ENCODE measurements around the gene BTBD9. TPM values are rescaled to one million over a fixed set of nuclear protein-coding genes. Genes with fewer than 3 reads are reported as not detected.

The BTBD9 gene
- total RNA-seq, 2 experiments from 2014 or later: 8.2 to 12.2 TPM

DNA sequence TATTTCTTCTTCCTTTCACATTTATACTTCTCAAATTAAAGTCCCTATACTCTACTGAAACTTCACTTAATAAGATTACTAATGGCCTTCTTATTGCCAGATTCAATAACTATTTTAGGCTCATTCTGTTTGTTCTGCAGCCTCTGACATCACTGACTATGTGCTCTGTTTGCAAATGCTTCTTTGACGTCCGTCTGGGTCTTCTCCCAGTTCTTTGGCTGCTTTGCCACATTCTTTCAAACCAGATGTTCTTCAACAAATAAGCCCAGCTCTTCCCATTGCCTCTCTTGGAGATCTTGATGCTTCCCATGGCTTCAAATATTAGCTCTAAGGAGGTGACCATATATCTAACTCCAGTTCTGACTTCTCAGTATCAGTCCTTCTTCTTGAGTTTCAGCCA is 117.4 kb downstream of the BTBD9 start:
- no peak overlapping the region for H3K4me3 Mint-ChIP-seq
- no peak for DNase-seq
- ChIA-PET POLR2A (interaction anchor here (0.5 to 0.8 kb wide), 3 partner anchors 12 to 1014 kb away, joined by 3 to 5 read pairs (median 3); no protein-coding TSS in a partner anchor), CTCF (interaction anchor here (1.3 to 1.5 kb wide), 2 partner anchors 50 to 78 kb away, joined by 3 to 4 read pairs; no protein-coding TSS in a partner anchor)
- ATAC-seq: no peak
- H3K27me3 Mint-ChIP-seq: no peaks in the 10 kb centered on the region
- intact Hi-C loops (cut with DNase I, micrococcal nuclease): no loop called here
- H3K9me3 Mint-ChIP-seq (ENCODE audit: low read depth): peaks cover 10% of the 10 kb centered on the region
- H3K4me1 Mint-ChIP-seq: peaks cover 25% of the 10 kb centered on the region
- no peak overlapping the region for H3K27ac Mint-ChIP-seq
- H3K36me3 Mint-ChIP-seq (ENCODE audit: low read depth): peaks cover 21% of the 10 kb centered on the region

DNA sequence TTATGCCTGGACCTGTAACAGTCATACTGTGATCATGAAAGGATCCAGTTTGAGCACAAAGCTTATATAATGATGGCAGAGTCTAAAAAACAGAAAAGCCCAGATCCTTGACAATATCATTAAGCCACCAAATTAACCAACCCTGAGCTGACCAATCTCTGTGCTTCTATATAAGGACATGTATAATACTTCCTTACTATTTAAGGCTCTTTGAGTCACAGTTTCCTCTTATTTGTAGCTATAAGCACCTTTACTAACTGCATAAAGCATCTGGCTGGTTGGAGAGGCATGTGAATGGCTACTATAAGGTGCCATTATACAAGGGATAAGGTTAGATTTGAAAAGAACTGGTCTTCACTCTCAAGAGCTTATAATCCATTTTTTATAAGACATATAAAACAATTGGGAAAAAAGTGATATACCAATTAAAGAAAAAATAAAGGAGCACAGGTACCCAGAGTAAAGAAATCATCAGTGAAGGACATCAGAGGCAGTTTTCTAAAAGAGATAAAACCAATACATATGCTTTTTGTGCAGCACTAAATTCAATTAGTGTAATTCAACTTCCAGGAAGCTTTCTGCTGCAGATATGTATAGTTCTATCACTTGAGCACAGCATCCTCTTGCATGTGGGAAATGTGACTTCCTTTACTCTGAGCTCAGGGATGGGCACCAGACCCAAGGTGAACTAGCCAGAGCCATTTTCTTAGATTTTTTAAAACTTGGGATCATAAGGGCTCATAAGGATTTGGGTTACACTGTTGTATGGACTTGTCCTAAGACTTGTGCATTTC is 121.0 kb downstream of the BTBD9 start:
- H3K4me3 Mint-ChIP-seq: no peak overlapping the region
- H3K27ac Mint-ChIP-seq: no peak overlapping the region
- no peaks in the 10 kb centered on the region for H3K27me3 Mint-ChIP-seq
- H3K9me3 Mint-ChIP-seq (ENCODE audit: low read depth): no peaks in the 10 kb centered on the region
- intact Hi-C loops (cut with DNase I, micrococcal nuclease): no loop called here
- DNase-seq: no peak
- H3K36me3 Mint-ChIP-seq (ENCODE audit: low read depth): no peaks in the 10 kb centered on the region
- ATAC-seq: no peak
- peaks cover 17% of the 10 kb centered on the region for H3K4me1 Mint-ChIP-seq
- CTCF ChIA-PET: interaction anchor here (0.6 to 0.8 kb wide), 4 partner anchors 10 to 52 kb away, joined by 3 read pairs; no protein-coding TSS in a partner anchor
- POLR2A ChIA-PET: no interaction called here

DNA sequence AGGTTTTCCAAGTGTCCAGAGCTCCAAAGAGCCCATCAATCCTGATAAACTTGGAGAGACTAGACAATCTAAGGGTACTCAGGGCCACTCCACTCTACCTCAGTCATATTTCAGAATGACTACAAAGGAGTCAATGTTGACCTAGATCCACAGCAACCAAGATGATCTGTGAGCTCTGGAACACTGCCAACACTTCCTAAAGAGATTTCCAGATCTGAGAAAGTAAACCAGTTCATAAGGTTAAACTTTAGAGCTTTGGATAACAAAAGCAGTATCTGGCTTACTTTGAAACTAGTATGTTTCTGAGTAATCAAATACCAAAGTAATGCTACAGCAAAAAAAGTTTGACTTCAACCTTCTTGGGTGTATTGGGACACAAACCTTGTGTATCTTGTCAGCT is 122.7 kb downstream of the BTBD9 start:
- CTCF ChIA-PET: interaction anchor here (0.6 to 1.7 kb wide), 5 partner anchors 19 to 256 kb away, joined by 3 to 8 read pairs (median 4); no protein-coding TSS in a partner anchor
- ATAC-seq (no peak), DNase-seq (no peak)
- POLR2A ChIA-PET: interaction anchor here (0.5 kb wide), 1 partner anchor 81 kb away, joined by 3 read pairs; no protein-coding TSS in a partner anchor
- H3K4me1 Mint-ChIP-seq: peaks cover 14% of the 10 kb centered on the region
- intact Hi-C loops (cut with DNase I, micrococcal nuclease): no loop called here
- no peaks in the 10 kb centered on the region for H3K27me3 Mint-ChIP-seq
- H3K9me3 Mint-ChIP-seq (ENCODE audit: low read depth): no peaks in the 10 kb centered on the region
- no peak overlapping the region for H3K4me3 Mint-ChIP-seq
- H3K27ac Mint-ChIP-seq: no peak overlapping the region
- H3K36me3 Mint-ChIP-seq (ENCODE audit: low read depth): no peaks in the 10 kb centered on the region

DNA sequence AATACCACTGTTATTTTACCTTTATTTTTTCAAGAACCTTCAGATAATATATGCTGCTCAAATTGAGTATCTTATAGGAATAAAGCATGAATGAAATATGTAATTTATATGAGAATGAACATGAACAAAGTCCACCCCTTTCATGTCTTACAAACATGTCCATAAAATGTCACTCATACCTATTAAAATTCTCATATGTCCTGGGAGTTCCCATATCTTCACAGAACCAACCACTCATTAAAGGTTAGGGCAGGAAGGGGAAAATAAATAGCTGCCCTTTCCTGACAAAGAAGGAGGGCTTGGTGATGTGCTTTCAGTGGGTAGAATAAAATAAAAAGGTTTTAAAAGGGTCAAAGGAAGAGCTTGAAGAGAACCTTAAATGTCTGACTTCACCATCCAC is 125.3 kb downstream of the BTBD9 start:
- no peaks in the 10 kb centered on the region for H3K36me3 Mint-ChIP-seq (ENCODE audit: low read depth)

DNA sequence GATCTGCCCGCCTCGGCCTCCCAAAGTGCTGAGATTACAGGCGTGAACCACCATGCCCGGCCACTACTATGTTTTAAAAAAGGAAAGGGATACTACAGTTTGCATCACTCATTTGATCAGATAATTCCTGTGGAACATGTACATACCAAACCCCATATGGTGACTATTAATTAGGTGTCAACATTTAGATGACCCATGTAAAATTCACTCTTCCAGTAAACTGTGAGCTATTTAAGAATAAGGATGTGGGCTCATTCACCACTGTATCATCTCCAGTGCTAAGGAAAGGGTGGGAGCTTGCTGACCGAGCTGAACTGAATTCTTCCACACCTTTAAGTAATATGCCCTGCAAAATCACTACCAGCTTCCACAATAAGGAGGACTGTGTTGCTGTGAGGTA is 127.5 kb downstream of the BTBD9 start:
- Mint-ChIP-seq H3K4me3 (no peak overlapping the region), H3K4me1 (peaks cover under 1% of the 10 kb centered on the region), H3K36me3 (ENCODE audit: low read depth) (no peaks in the 10 kb centered on the region), H3K27ac (no peak overlapping the region), H3K9me3 (ENCODE audit: low read depth) (no peaks in the 10 kb centered on the region), H3K27me3 (no peaks in the 10 kb centered on the region)
- ATAC-seq (no peak), DNase-seq (no peak)
- ChIA-PET CTCF (interaction anchor here (1.5 to 3.6 kb wide), 2 partner anchors 8 to 18 kb away, joined by 3 to 18 read pairs; no protein-coding TSS in a partner anchor), POLR2A (interaction anchor here (0.5 to 0.6 kb wide), 2 partner anchors 729 to 960 kb away, joined by 3 to 4 read pairs; no protein-coding TSS in a partner anchor)
- intact Hi-C loops (cut with DNase I, micrococcal nuclease): no loop called here

More for the DNA sequence above, 125.3 kb downstream of the BTBD9 start:
- ChIA-PET POLR2A (no interaction called here), CTCF (interaction anchor here (0.6 to 1.0 kb wide), 4 partner anchors 26 to 1044 kb away, joined by 3 to 4 read pairs (median 3); no protein-coding TSS in a partner anchor)
- intact Hi-C loops (cut with DNase I, micrococcal nuclease): no loop called here
- no peak overlapping the region for H3K27ac Mint-ChIP-seq
- H3K9me3 Mint-ChIP-seq (ENCODE audit: low read depth): no peaks in the 10 kb centered on the region
- ATAC-seq (no peak), DNase-seq (no peak)
- H3K27me3 Mint-ChIP-seq: no peaks in the 10 kb centered on the region
- no peak overlapping the region for H3K4me3 Mint-ChIP-seq
- H3K4me1 Mint-ChIP-seq: peaks cover 9% of the 10 kb centered on the region

DNA sequence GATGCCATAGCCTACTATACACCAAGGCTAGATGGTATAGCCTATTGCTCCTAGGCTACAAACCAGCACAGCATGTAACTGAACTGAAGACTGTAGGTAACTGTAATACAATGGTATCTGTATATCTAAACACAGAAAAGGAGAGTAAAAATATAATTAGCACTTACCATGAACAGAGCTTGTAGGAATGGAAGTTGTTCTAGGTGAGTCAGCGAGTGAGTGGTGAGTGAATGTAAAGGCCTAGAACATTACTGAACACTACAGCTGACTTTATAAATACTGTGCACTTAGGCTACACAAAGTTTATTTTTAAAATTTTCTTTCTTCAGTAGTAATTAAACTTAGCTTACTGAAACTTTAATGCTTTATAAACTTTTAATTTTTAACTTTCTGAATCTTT is 129.5 kb downstream of the BTBD9 start:
- intact Hi-C loops (cut with DNase I, micrococcal nuclease): no loop called here
- no peaks in the 10 kb centered on the region for H3K36me3 Mint-ChIP-seq (ENCODE audit: low read depth)
- CTCF ChIA-PET: interaction anchor here (0.6 to 3.6 kb wide), 2 partner anchors 16 to 1157 kb away, joined by 3 to 18 read pairs; no protein-coding TSS in a partner anchor
- H3K27ac Mint-ChIP-seq: no peak overlapping the region
- DNase-seq: no peak
- POLR2A ChIA-PET: interaction anchor here (0.6 kb wide), 1 partner anchor 12 kb away, joined by 3 read pairs; no protein-coding TSS in a partner anchor
- no peak overlapping the region for H3K4me3 Mint-ChIP-seq
- no peaks in the 10 kb centered on the region for H3K9me3 Mint-ChIP-seq (ENCODE audit: low read depth)
- no peak for ATAC-seq
- H3K27me3 Mint-ChIP-seq: no peaks in the 10 kb centered on the region
- no peaks in the 10 kb centered on the region for H3K4me1 Mint-ChIP-seq

DNA sequence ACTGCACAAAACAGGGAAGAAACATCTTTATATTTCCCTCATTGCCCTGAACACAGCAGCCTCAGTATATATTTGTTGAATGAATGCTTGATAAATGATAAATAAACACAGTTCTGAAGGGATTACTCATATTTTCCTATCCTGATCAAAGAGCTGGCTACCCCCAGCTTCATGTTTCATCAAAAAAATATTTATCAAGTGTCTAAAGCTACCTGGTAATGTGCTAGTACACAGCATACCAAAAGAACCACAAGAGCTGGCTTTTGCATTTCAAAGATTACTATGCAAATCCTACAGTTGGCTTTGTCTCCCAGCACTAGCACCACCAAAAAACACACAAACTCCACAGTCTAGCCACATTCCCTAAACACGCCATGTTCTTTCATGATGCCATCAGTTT is 130.0 kb downstream of the BTBD9 start:
- H3K27ac Mint-ChIP-seq: no peak overlapping the region
- H3K4me1 Mint-ChIP-seq: no peaks in the 10 kb centered on the region
- no peaks in the 10 kb centered on the region for H3K36me3 Mint-ChIP-seq (ENCODE audit: low read depth)
- no peak overlapping the region for H3K4me3 Mint-ChIP-seq
- CTCF ChIA-PET: interaction anchor here (3.6 kb wide), 1 partner anchor 16 kb away, joined by 18 read pairs; no protein-coding TSS in a partner anchor
- no peaks in the 10 kb centered on the region for H3K27me3 Mint-ChIP-seq
- DNase-seq (no peak), ATAC-seq (no peak)
- intact Hi-C loops (cut with DNase I, micrococcal nuclease): no loop called here
- H3K9me3 Mint-ChIP-seq (ENCODE audit: low read depth): no peaks in the 10 kb centered on the region
- POLR2A ChIA-PET: interaction anchor here (0.6 kb wide), 1 partner anchor 13 kb away, joined by 3 read pairs; no protein-coding TSS in a partner anchor

DNA sequence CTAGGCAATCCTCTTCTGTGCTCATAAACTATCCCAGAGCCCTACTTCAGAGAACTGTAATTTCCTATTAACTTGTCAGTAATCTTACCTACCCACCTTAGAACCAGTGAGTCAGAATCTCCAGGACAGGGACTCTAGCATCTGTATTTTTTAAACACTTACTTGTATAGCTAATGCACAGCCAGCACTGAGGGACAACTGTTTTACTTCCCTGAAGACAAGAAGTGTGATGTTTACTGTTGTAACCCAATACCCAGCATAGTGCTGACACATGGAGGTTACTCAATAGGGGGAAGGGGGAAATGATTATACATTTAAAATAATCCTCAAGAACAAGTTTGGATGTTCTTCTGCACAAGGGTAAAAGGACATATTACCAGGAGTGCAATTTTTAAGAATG is 130.8 kb downstream of the BTBD9 start:
- ChIA-PET CTCF (interaction anchor here (0.6 to 3.6 kb wide), 3 partner anchors 10 to 60 kb away, joined by 3 to 18 read pairs (median 3); no protein-coding TSS in a partner anchor), POLR2A (no interaction called here)
- Mint-ChIP-seq H3K27ac (no peak overlapping the region), H3K4me1 (no peaks in the 10 kb centered on the region), H3K9me3 (ENCODE audit: low read depth) (no peaks in the 10 kb centered on the region), H3K36me3 (ENCODE audit: low read depth) (no peaks in the 10 kb centered on the region), H3K27me3 (no peaks in the 10 kb centered on the region), H3K4me3 (no peak overlapping the region)
- no peak for ATAC-seq
- no peak for DNase-seq
- intact Hi-C loops (cut with DNase I, micrococcal nuclease): no loop called here

DNA sequence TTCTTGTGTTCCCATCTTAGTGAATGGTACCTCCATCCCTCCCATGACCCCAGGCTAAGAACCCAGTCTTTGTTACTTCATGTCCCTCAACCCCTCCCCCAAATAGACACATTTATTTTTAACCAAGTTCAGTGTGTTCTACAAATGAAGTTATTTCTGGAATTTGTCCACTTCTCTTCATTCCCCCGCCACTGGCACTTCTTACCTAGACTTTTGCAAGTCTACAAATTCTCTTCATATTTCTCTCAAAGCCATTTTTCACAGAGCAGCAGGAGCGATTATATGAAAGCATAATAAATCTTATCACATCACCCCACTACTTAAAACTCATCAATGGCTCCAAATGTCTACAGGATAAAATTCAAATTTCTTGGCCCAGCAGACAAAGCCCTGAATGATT is 131.4 kb downstream of the BTBD9 start:
- no peaks in the 10 kb centered on the region for H3K36me3 Mint-ChIP-seq (ENCODE audit: low read depth)
- CTCF ChIA-PET: interaction anchor here (0.6 kb wide), 1 partner anchor 60 kb away, joined by 3 read pairs; no protein-coding TSS in a partner anchor
- no peak overlapping the region for H3K4me3 Mint-ChIP-seq
- intact Hi-C loops (cut with DNase I, micrococcal nuclease): no loop called here
- H3K27ac Mint-ChIP-seq: no peak overlapping the region
- H3K27me3 Mint-ChIP-seq: no peaks in the 10 kb centered on the region
- POLR2A ChIA-PET: no interaction called here
- no peaks in the 10 kb centered on the region for H3K4me1 Mint-ChIP-seq
- H3K9me3 Mint-ChIP-seq (ENCODE audit: low read depth): no peaks in the 10 kb centered on the region
- ATAC-seq (no peak), DNase-seq (no peak)

DNA sequence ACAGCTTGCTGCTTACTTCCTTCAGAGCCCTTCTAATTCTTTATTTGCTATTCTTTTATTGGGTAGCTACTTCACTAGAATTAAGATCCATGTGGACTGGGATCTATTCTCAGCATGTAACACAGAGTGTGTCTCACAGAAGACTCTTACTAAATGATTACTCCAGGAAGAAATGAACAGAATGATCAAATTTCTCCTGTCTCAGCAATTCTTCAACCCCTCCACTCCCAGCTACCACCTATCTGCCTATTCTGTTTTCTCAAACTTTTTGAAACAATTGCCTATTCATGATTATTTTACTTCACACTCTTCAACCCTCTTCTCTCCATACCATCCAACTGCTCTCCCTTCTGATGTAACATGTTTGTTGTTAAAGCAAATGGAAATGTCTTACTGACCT is 132.6 kb downstream of the BTBD9 start:
- no peaks in the 10 kb centered on the region for H3K9me3 Mint-ChIP-seq (ENCODE audit: low read depth)
- H3K4me3 Mint-ChIP-seq: no peak overlapping the region
- H3K36me3 Mint-ChIP-seq (ENCODE audit: low read depth): no peaks in the 10 kb centered on the region
- no peaks in the 10 kb centered on the region for H3K4me1 Mint-ChIP-seq
- no peak for DNase-seq
- intact Hi-C loops (cut with DNase I, micrococcal nuclease): no loop called here
- H3K27me3 Mint-ChIP-seq: no peaks in the 10 kb centered on the region
- ChIA-PET CTCF (interaction anchor here (1.8 to 2.0 kb wide), 2 partner anchors 13 to 17 kb away, joined by 3 to 6 read pairs; no protein-coding TSS in a partner anchor), POLR2A (no interaction called here)
- no peak for ATAC-seq
- H3K27ac Mint-ChIP-seq: no peak overlapping the region

DNA sequence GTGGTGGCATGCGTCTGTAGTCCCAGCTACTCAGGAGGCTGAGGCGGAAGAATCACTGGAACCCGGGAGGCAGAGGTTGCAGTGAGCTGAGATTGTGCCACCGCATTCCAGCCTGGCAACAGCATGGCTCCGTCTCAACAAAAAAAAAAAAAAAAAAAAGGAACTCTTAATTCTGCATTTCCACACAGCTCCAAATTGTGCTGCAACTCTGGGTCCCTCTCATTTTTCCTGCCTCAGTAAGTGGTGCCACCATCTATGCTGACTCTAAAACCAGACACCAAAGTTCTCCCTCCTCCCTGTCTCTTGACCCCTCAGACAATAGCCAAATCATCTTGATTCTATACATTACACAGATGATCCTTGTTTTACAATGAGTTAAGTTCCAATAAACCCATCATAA is 133.9 kb downstream of the BTBD9 start:
- no peaks in the 10 kb centered on the region for H3K27me3 Mint-ChIP-seq
- H3K4me3 Mint-ChIP-seq: no peak overlapping the region
- POLR2A ChIA-PET: no interaction called here
- H3K27ac Mint-ChIP-seq: no peak overlapping the region
- H3K4me1 Mint-ChIP-seq: no peaks in the 10 kb centered on the region
- no peaks in the 10 kb centered on the region for H3K36me3 Mint-ChIP-seq (ENCODE audit: low read depth)
- ATAC-seq (no peak), DNase-seq (no peak)
- intact Hi-C loops (cut with DNase I, micrococcal nuclease): no loop called here
- CTCF ChIA-PET: interaction anchor here (1.8 to 2.0 kb wide), 2 partner anchors 12 to 19 kb away, joined by 3 to 6 read pairs; no protein-coding TSS in a partner anchor
- H3K9me3 Mint-ChIP-seq (ENCODE audit: low read depth): no peaks in the 10 kb centered on the region
